HG03097 (cell line): ENCODE data around the gene ADGRD1.

Source experiments
- ATAC-seq: cut with Tn5 transposase; IDR thresholded peaks from one replicate; pipeline ENCODE4 v1.9.1; 2021; ENCODE audit not compliant: unreplicated experiment, low FRiP score

ADGRD1 gene

GRCh38 chr12:131140697-131141096 is 187.0 kb downstream of the ADGRD1 start:
- ATAC-seq, result no peak

DNA sequence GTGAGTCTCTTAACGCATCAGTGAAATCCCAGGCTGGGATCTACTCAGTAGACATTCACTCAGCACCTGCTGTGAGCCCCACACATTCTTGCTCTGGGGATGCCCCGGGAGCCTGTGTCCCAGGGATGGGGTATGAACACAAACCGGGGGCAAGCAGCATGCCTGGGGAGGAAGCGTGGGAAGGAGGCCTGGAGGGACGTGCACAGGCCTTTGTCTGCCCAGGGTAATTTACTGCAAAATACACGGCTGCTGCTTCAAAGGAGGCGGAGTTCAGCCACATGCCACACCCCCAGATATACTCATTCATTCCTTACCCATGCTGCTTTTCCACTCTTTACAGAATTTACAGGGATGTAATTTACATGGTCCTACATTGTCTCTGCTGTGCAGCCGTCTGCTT is 187.8 kb downstream of the ADGRD1 start:
- no peak for ATAC-seq

DNA sequence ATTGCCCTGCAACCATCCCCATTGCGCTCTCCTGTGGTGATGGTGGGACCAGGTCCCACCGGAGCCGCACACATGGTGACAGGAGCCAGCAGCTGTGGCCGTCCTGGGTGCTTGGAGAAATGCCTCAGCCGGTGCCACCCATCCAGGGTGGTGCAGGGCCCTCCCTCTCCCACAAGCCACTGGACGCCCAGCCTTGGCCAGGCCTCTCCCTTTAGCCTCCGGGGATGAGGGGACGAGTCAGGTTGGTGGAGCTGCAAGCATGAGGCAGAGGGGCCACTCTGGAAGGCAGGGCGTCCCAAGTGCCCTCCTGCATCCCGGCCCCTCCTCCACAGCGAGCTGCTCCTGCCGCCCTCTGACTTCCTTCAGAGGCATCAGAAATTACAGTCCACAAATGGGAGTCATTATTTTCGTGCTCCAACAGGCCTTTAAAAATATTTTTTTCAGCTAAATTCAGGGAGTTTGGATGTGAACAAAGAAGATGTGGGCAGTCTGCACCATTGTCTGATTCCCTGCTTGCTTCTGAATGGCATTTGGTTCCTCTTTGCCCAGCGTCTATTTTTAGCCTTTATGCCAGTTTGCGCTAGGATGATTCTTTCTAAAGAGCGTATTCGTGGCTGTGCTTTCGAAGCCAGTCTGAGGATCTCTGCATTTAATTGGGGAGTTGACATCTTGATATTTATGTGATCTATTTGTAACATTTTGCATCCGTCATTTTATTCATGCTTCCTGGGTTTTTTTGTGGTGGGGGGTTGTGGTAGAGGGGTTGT is 189.4 kb downstream of the ADGRD1 start:
- no peak for ATAC-seq

- ATAC-seq, result no peak
Observed at GRCh38 chr12:131146173-131146675, 192.5 kb downstream of the ADGRD1 start.

GRCh38 chr12:131147293-131147692 is 193.6 kb downstream of the ADGRD1 start:
- ATAC-seq, result no peak

- ATAC-seq, result no peak
Observed at GRCh38 chr12:131147894-131148293, 194.2 kb downstream of the ADGRD1 start.

DNA sequence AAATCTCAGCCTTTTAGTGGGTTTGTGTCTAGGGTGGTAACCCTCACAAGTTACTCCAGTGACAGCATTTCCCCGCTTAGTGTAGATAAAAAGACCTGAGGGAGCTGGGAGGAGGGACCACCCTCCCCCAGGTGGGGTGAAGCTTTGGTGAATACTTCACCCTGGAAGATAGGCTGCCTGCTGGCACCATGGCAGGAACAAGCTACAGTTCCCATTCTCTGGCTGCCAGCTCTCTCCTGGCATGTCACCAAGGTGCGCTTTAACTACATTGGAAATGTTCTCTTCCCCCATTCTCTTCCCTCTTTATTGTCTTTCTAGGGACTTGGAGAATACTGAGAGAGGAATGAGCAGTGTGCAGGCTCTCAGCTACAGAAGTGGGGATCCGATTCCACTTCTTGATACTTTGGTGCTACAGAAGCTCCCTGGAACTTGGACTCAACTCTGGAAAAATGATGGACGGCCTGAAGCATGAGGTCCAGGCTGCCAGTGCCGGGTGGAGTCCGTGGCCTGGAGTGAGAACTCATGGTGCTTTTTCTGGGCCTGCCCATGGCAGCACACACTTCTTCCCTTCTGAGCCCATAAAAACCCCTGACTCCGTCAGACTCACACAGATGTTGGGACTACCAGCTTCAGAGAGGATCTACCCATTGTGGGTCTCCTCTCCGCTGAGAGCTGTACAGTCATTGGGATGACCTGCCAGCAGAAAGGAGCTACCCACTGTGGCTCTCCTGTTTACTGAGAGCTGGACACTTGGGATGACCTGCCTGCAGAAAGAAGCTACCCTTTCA is 198.0 kb downstream of the ADGRD1 start:
- no peak for ATAC-seq

- no peak for ATAC-seq
Observed at GRCh38 chr12:131152587-131152986, 198.9 kb downstream of the ADGRD1 start.

- no peak for ATAC-seq
Observed at GRCh38 chr12:131153016-131153415, 199.3 kb downstream of the ADGRD1 start.

DNA sequence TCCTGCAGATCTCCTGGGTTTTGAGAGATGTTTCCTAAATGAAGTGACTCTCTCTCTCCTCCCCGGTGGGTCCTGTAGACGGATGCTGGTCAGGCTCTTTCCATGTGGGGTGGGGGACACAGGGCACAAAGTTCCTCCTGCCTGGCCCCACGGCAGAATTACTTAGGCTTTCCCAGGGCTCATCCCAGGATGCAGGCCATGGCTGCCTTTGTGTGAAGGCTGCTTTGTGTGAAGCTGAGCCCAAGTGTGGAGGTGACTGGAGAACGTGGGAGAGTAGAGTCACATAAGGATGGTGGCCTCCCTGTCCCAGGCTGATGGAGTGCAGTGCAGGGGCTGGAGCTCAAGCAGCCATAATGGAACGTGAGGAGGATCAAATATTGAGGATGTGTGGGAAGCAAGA is 200.2 kb downstream of the ADGRD1 start:
- ATAC-seq, result no peak

GRCh38 chr12:131155131-131155530 is 201.4 kb downstream of the ADGRD1 start:
- no peak for ATAC-seq

- ATAC-seq, result no peak
Observed at GRCh38 chr12:131157743-131158142, 204.0 kb downstream of the ADGRD1 start.

- no peak for ATAC-seq
Observed at GRCh38 chr12:131159660-131160059, 206.0 kb downstream of the ADGRD1 start.

DNA sequence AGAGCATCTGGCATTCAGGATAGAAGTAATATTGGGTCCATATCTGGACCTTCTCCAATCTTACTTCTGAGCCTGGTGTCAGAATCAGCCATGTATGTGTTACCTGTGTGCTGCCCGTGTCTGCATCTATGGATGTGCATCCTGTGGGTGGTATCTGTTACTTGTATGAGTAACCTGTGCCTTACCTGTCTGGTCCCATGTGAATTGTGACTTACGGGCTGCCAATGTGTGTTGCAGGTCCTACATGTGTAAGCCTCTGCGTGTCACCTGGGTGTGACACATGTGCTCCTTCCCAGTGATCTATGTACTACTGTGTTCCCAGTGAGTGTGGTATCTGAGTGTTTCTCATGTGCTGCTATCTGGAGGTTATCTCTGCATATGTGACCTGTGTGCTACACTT is 208.4 kb downstream of the ADGRD1 start:
- no peak for ATAC-seq

- no peak for ATAC-seq
Observed at GRCh38 chr12:131163189-131163738, 209.6 kb downstream of the ADGRD1 start.

DNA sequence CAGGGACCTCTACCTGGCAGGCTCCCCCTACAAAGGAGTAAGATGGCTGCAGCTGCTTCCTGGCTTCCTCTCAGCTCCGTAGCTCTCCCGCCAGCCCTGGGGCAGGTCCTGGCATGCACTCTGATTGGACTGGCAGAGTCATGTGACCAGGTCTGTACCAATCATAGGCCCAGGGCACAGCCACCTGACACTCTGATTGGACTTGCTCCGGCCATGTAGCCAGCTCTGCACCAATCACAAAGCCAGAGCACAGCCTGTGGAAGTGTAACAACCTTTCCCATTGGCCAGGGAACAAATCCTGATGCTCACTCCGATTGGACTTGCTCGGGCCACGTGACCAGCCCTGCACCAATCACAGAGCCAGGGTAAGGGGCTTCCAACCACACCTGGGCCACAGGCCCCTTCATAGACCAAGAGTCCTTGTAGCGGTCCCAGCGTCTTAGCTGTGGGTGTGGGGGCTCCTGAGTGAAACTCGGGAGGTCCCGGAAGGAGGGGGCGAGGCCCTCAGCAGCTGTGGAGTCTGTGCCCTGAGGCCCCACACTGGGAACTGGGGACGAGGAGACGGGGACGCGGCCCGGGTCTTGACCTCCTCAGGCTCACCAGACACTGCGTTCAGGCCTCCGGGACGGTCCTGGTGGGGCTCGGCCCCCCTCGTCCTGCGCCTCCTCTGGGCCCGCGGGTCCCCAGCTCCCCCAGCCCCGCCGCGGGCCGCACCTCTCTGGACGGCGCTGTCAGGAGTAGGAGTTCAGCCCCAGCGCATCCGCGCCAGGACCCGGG is 210.6 kb downstream of the ADGRD1 start:
- ATAC-seq, result no peak

GRCh38 chr12:131166717-131167116 is 213.0 kb downstream of the ADGRD1 start:
- ATAC-seq, result no peak

- ATAC-seq, result no peak
Observed at GRCh38 chr12:131167334-131167733, 213.6 kb downstream of the ADGRD1 start.

- ATAC-seq, result no peak
Observed at GRCh38 chr12:131171029-131171428, 217.3 kb downstream of the ADGRD1 start.

GRCh38 chr12:131174901-131175300 is 221.2 kb downstream of the ADGRD1 start:
- ATAC-seq, result no peak

GRCh38 chr12:131176266-131176665 is 222.6 kb downstream of the ADGRD1 start:
- ATAC-seq, result no peak
